ENCODE measurements around the gene SDK1.

Gene SDK1

GRCh38 chr7:3266240-3266639 is 34.8 kb upstream of the SDK1 start:
- H3K4me3 ChIP-seq (ENCODE audit: low read depth, low read length) = no peak overlapping the region
- TF ChIP-seq CTCF (IDR thresholded peaks at IDR 0.05; ENCODE audit: low read depth, low read length) = no peak

- TF ChIP-seq CTCF (IDR thresholded peaks at IDR 0.05; ENCODE audit: low read depth, low read length) = no peak
- no peak overlapping the region for H3K4me3 ChIP-seq (ENCODE audit: low read depth, low read length)
Observed at GRCh38 chr7:3267966-3268690, 32.9 kb upstream of the SDK1 start.

- no peak overlapping the region for H3K4me3 ChIP-seq (ENCODE audit: low read depth, low read length)
- no peak for TF ChIP-seq CTCF (IDR thresholded peaks at IDR 0.05; ENCODE audit: low read depth, low read length)
Observed at GRCh38 chr7:3270362-3270761, 30.7 kb upstream of the SDK1 start.

- H3K4me3 ChIP-seq (ENCODE audit: low read depth, low read length) = no peak overlapping the region
- no peak for TF ChIP-seq CTCF (IDR thresholded peaks at IDR 0.05; ENCODE audit: low read depth, low read length)
Observed at GRCh38 chr7:3271298-3271697, 29.8 kb upstream of the SDK1 start.

GRCh38 chr7:3272691-3273141 is 28.3 kb upstream of the SDK1 start:
- no peak for TF ChIP-seq CTCF (IDR thresholded peaks at IDR 0.05; ENCODE audit: low read depth, low read length)

GRCh38 chr7:3274131-3274530 is 26.9 kb upstream of the SDK1 start:
- TF ChIP-seq CTCF (IDR thresholded peaks at IDR 0.05; ENCODE audit: low read depth, low read length) = no peak
- no peak overlapping the region for H3K4me3 ChIP-seq (ENCODE audit: low read depth, low read length)

More at GRCh38 chr7:3272691-3273141, 28.3 kb upstream of the SDK1 start:
- no peak overlapping the region for H3K4me3 ChIP-seq (ENCODE audit: low read depth, low read length)

Measured in WI38 (cell line).